GM18502 (cell line): Measurements from ENCODE around the gene MMP12.

Experiments
- ATAC-seq: cut with Tn5 transposase; IDR thresholded peaks from one replicate; pipeline ENCODE4 v1.9.1; 2021; ENCODE audit warnings: mild to moderate bottlenecking; ENCODE audit not compliant: unreplicated experiment, poor library complexity

The MMP12 gene

DNA sequence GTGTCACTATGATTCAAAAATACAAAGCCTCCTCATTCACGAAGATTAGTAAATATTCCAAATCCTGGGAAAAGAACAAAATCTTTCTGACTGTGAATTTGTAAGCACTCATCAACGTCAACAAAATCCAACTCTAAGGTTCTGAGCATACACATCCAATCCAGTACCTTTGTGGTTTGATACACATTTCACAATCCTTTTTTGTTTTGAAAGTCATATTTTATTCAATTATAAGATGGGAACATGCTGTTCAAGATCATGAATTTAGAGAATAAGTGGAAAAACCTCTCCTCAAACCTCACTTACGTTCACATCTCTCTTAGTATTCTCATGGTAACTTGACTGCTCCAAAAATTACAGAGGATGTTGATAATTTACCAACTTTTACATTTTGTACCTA, 21.7 kb downstream of the MMP12 start:
- no peak for ATAC-seq

- ATAC-seq: no peak
Measured at GRCh38 chr11:102850973-102851745, 23.6 kb downstream of the MMP12 start.

DNA sequence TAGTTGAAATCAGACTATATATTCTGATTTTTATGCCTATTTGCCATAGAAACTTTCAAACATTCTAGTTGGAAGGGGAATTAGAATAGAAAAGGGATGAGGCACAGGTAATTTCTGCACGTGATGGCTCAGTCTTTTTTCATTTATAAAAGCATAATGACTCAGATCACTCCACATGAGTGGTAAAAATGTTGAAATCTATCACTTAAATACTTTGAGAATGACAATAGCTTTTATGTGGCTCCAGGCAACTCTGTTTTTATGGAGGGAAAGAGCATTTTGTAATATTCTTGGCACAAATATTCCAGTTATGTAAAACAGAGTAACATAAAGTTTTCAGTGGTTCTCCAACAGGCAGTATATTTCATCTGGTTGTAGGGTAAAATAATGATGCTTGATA, 25.5 kb downstream of the MMP12 start:
- ATAC-seq: no peak

DNA sequence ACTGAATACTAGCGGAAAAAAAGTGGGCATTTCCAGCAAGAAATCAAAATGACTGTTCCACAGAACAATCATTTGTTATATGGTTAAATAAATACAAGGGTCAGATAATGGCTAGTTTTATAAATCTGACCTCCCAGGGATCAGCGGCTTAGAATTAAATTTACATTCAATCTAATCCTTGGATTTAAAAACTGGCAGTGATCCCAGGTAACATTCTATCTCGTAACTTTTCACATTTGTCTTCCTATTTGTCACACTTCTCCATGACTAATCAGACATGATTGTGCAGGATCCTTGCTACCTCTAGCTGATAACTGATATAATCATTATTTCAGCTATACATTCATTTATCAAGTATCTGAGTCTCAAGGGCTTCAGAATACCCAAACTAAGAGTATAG, 28.5 kb downstream of the MMP12 start:
- ATAC-seq: no peak

DNA sequence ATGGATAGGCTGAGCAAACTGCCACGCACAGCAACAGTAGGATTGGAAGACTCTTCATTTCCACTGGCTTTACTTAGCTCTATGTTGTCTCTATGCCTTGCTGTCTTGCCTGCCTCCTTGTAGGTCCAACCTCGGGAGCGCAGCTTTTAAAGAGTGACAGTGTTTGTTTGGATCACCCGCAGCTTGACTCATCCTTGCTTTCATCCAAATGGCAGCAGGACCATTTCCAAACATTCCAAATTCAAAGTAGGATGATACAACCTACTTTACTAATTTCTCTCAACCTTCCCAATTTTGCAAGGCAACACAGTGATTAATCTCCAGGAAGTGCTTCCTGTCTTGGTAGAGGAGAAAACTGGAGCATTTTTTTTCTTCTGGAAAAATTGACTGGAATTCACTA, 31.3 kb downstream of the MMP12 start, which contains the start of gene MMP3:
MMP3 (minus strand) TSS at position 121 of the 400 bp plus-strand sequence; CDS start at position 58, 63 bp downstream.
- no peak for ATAC-seq

GRCh38 chr11:102842930-102843329, 31.9 kb downstream of the MMP12 start:
- no peak for ATAC-seq

DNA sequence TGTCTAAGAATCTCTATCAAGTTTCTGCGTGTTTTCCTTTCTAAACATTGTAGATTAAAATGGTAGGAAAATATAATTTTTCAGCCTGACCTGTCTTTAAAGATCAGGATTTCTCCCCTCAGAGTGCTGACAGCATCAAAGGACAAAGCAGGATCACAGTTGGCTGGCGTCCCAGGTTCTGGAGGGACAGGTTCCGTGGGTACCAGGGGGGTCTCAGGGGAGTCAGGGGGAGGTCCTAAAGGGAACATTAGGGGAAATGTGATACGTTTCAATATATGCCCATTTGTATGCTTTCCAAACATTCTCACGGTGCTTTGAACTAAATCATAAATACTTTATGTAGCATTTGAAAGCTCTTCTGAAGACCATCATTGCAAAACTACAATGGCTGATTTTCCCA, 34.8 kb downstream of the MMP12 start:
- no peak for ATAC-seq

- ATAC-seq: no peak
Measured at GRCh38 chr11:102837646-102838045, 37.1 kb downstream of the MMP12 start.

DNA sequence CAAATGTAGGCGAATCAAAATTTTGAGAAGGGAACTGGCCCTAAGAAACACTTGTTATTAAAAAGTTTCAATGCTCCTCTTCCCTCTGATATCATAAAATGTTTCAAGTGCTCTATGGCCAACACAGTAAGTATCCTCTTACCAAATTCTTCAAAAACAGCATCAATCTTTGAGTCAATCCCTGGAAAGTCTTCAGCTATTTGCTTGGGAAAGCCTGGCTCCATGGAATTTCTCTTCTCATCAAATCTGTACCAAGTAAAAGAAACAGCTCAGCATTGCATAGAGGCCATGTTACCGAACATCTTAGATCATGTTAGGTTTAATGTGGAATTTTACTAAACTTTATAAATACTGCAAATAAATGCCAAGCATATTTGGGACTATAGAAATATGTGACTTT, 37.6 kb downstream of the MMP12 start:
- ATAC-seq: no peak

- ATAC-seq: no peak
Measured at GRCh38 chr11:102836290-102836875, 38.4 kb downstream of the MMP12 start.

DNA sequence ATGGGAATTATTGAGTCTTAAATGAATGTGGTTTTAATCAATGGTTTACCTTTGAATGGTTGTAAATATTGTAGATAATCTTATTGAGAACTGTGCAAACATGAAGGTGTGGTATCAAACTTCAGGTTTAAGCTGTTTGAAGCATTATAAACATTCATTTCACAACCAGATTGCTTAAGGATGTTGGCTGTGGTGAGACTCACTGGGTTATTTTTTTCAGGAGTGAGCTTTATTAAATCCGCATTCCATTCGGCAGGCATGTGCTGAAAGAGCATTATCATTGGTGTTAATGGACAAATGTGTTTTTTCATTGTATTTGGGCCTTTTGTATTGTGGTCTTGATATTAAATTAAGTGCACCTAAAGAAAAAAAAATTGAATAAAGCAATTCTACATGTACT, 41.1 kb downstream of the MMP12 start:
- ATAC-seq: no peak

DNA sequence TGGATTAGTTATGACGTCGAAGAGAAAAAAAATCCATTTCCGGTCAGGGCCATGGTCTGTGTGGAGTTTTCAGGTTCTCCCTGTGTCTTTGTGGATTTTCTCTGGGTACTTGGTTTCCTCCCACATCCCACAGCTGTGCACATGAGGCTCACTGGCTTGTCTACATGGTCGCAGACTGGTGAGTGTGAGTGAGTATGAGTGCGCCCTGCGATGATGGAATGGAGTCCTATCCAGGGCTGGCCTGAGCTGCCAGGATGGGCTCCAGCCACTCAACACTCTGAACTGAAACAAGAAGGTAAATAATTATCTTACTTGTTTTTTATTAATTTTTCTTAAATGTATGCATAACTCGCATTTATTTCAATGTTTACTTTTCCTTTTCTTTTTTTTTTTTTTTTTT, 42.2 kb downstream of the MMP12 start:
- no peak for ATAC-seq

- peak; percentile 56 for ATAC-seq
Measured at GRCh38 chr11:102831489-102832440, 43.0 kb downstream of the MMP12 start.

- no peak for ATAC-seq
Measured at GRCh38 chr11:102831128-102831488, 43.7 kb downstream of the MMP12 start.

GRCh38 chr11:102830001-102830727, 44.6 kb downstream of the MMP12 start:
- no peak for ATAC-seq

GRCh38 chr11:102829316-102830000, 45.3 kb downstream of the MMP12 start:
- ATAC-seq: no peak

- no peak for ATAC-seq
Measured at GRCh38 chr11:102824556-102824955, 50.2 kb downstream of the MMP12 start.

DNA sequence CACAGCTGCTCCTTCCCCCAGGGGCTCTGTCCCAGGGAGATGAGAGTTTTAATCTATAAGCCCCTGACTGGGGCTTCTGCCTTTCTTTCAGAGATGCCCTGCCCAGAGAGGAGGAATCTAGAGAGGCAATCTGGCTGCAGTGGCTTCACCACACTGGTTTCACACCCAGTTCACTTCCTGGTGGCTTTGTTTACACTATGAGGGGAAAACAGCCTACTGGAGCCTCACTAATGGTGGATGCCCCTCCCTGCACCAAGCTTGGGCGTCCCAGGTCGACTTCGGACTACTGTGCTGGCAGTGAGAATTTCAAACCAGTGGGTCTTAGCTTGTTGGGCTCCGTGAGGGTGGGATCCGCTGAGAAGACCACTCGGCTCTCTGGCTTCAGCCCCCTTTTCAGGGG, 55.3 kb downstream of the MMP12 start:
- no peak for ATAC-seq

GRCh38 chr11:102813484-102813883, 61.3 kb downstream of the MMP12 start:
- no peak for ATAC-seq
